SU-DHL-6 (cell line): Measurements from ENCODE around the gene TRPM3.

Source experiments
- CTCF ChIP-seq: fragments of 200-600 bp; sonication (generic); IDR thresholded peaks from one replicate; pipeline ENCODE4 v1.5.1; 2017; ENCODE audit warnings: antibody characterized with exemption, mild to moderate bottlenecking, low read length, moderate library complexity; ENCODE audit not compliant: insufficient read depth, poor library complexity, severe bottlenecking
- EZH2phosphoT487 ChIP-seq: fragments of 200-600 bp; sonication (generic), shearing (Covaris generic); conservative IDR thresholded peaks from 2 replicates; pipeline ENCODE4 v1.6.1; 2018; ENCODE audit warnings: mild to moderate bottlenecking, antibody characterized with exemption, low read length, moderate library complexity, mixed read lengths

DNA sequence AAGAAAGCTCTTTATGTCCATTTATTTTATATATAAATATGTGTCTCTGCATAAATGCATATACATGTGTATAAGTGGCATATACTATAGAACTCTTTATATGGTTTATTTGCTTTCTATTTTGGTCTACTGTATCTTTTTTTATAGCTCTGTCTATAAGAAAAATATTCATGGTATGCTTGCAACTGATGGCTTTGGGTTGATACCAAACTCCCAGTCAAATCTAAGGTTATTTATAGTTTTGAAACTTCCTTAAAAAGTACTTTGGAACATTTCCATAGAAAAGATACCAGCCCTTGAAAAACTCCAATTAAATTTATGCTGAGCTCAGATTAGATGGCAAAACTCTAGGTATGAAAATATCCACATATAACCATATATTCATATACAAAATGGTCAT lies 587.0 kb downstream of the TRPM3 start:
- TF ChIP-seq CTCF = no peak
- TF ChIP-seq EZH2phosphoT487 = no peak
